Osteoblast (primary cell): ENCODE measurements around the gene SLC9A7. TPM values are rescaled to one million over a fixed set of nuclear protein-coding genes. Genes with fewer than 3 reads are reported as not detected.

Experiments
- DNase-seq: peaks from one replicate; pipeline ENCODE4 v3.0.0; 2011; ENCODE audit warnings: low spot score, mixed read lengths; ENCODE audit not compliant: insufficient read length; ENCODE audit errors: missing footprints
- H2AFZ ChIP-seq: 2 replicates; pipeline ENCODE4 v1.6.0; 2011; ENCODE audit warnings: mild to moderate bottlenecking, low read length
- H3K27ac ChIP-seq: 2 replicates; pipeline ENCODE4 v1.5.1; 2011; ENCODE audit warnings: mild to moderate bottlenecking, low read depth, low read length, moderate library complexity
- H3K27me3 ChIP-seq: 2 replicates; pipeline ENCODE4 v1.6.0; 2012; ENCODE audit warnings: mild to moderate bottlenecking, control low read depth, inconsistent platforms, low read length, moderate library complexity; ENCODE audit not compliant: insufficient read depth
- H3K36me3 ChIP-seq: 2 replicates; pipeline ENCODE4 v1.5.1; 2011; ENCODE audit warnings: mild to moderate bottlenecking, low read length, control low read depth, moderate library complexity; ENCODE audit not compliant: insufficient read depth
- H3K4me1 ChIP-seq: 2 replicates; pipeline ENCODE4 v1.5.1; 2011; ENCODE audit warnings: mild to moderate bottlenecking, low read length, control low read depth, moderate library complexity; ENCODE audit not compliant: insufficient read depth
- H3K4me2 ChIP-seq: 2 replicates; pipeline ENCODE4 v1.6.0; 2011; ENCODE audit warnings: mild to moderate bottlenecking, low read length; ENCODE audit not compliant: insufficient read depth
- H3K4me3 ChIP-seq: fragments of 200-600 bp; sonication (generic); 3 replicates; pipeline ENCODE4 v1.5.1; 2012; ENCODE audit warnings: mild to moderate bottlenecking, low read length, inconsistent platforms; ENCODE audit not compliant: insufficient read depth
- H3K79me2 ChIP-seq: 2 replicates; pipeline ENCODE4 v1.6.0; 2012; ENCODE audit warnings: mild to moderate bottlenecking, low read length, control low read depth, inconsistent platforms; ENCODE audit not compliant: insufficient read depth
- H3K9me3 ChIP-seq: 2 replicates; pipeline ENCODE4 v1.5.1; 2011; ENCODE audit warnings: low read depth, low read length, control low read depth
- H4K20me1 ChIP-seq: 2 replicates; pipeline ENCODE4 v1.6.0; 2012; ENCODE audit warnings: mild to moderate bottlenecking, low read length, control low read depth; ENCODE audit not compliant: insufficient read depth
- CTCF ChIP-seq: IDR thresholded peaks from 2 replicates; pipeline ENCODE4 v1.5.1; 2011; ENCODE audit warnings: mild to moderate bottlenecking, low read depth, low read length, moderate library complexity; ENCODE audit errors: extremely low read depth
- small RNA-seq: library from RNA; depleted of rRNA; stranded (forward); fragments of <200 nt; gene quantifications from one replicate; pipeline ENCODE3, GENCODE V24; 2012
- total RNA-seq: library from RNA; depleted of rRNA; stranded (reverse); fragments of >200 nt; gene quantifications from 2 replicates; pipeline ENCODE4 v1.2.3, GENCODE V29; 2012

SLC9A7 gene
- total RNA-seq, 1 donor, result 42.0 TPM

GRCh38 chrX:46554942-46555341, 204.0 kb downstream of the SLC9A7 start:
- peak; percentile 92 for DNase-seq
- peaks cover 3% of the 10 kb centered on the region for H3K79me2 ChIP-seq
- no peaks in the 10 kb centered on the region for H4K20me1 ChIP-seq
- H3K4me3 ChIP-seq, result no peak overlapping the region
- TF ChIP-seq CTCF, result peak; percentile 42
- H3K27me3 ChIP-seq, result no peaks in the 10 kb centered on the region
- no peaks in the 10 kb centered on the region for H3K36me3 ChIP-seq
- no peaks in the 10 kb centered on the region for H3K9me3 ChIP-seq
- no peak overlapping the region for H3K27ac ChIP-seq
- peaks cover 3% of the 10 kb centered on the region for H3K4me1 ChIP-seq
- H2AFZ ChIP-seq, result no peak overlapping the region
- H3K4me2 ChIP-seq, result no peak overlapping the region

- H3K9me3 ChIP-seq, result no peaks in the 10 kb centered on the region
- TF ChIP-seq CTCF, result no peak
Observed at GRCh38 chrX:46553935-46554334, 205.0 kb downstream of the SLC9A7 start.

GRCh38 chrX:46551494-46552128, 207.3 kb downstream of the SLC9A7 start:
- Histone ChIP-seq H3K27me3 (no peaks in the 10 kb centered on the region), H4K20me1 (no peaks in the 10 kb centered on the region), H2AFZ (no peak overlapping the region), H3K9me3 (no peaks in the 10 kb centered on the region), H3K4me3 (no peak overlapping the region), H3K36me3 (no peaks in the 10 kb centered on the region), H3K4me1 (peaks cover 17% of the 10 kb centered on the region), H3K4me2 (no peak overlapping the region), H3K27ac (peak overlapping the region; percentile 61), H3K79me2 (peaks cover 24% of the 10 kb centered on the region)
- DNase-seq, result no peak
- TF ChIP-seq CTCF, result no peak

More at GRCh38 chrX:46553935-46554334, 205.0 kb downstream of the SLC9A7 start:
- Histone ChIP-seq H2AFZ (no peak overlapping the region), H3K27ac (no peak overlapping the region), H3K4me2 (no peak overlapping the region), H3K79me2 (peaks cover 11% of the 10 kb centered on the region), H3K27me3 (no peaks in the 10 kb centered on the region), H3K4me3 (no peak overlapping the region), H3K4me1 (peaks cover 3% of the 10 kb centered on the region), H3K36me3 (no peaks in the 10 kb centered on the region), H4K20me1 (no peaks in the 10 kb centered on the region)
- no peak for DNase-seq

- no peak overlapping the region for H3K4me2 ChIP-seq
- H3K79me2 ChIP-seq, result peaks cover 36% of the 10 kb centered on the region
- no peak overlapping the region for H3K27ac ChIP-seq
- H3K4me1 ChIP-seq, result peaks cover 22% of the 10 kb centered on the region
- H4K20me1 ChIP-seq, result no peaks in the 10 kb centered on the region
- H3K4me3 ChIP-seq, result no peak overlapping the region
- H3K36me3 ChIP-seq, result no peaks in the 10 kb centered on the region
- no peaks in the 10 kb centered on the region for H3K9me3 ChIP-seq
- H3K27me3 ChIP-seq, result no peaks in the 10 kb centered on the region
- no peak for TF ChIP-seq CTCF
- no peak overlapping the region for H2AFZ ChIP-seq
- no peak for DNase-seq
Observed at GRCh38 chrX:46549914-46550313, 209.0 kb downstream of the SLC9A7 start.

Small RNAs within 50 kb of the gene (small RNA-seq; reads per million reads assigned to genes)
- not detected for gene RF00017

Other genes starting within 250 kb of the SLC9A7 start
- 4.7 and 5.6 TPM in 2 replicates for gene ZNF674, start 213.7 kb downstream of the SLC9A7 start, total RNA-seq
- 6.5 and 8.0 TPM in 2 replicates for gene CHST7, start 185.4 kb downstream of the SLC9A7 start, total RNA-seq
- gene RP2, start 77.9 kb upstream of the SLC9A7 start, total RNA-seq, result 18.6 and 19.5 TPM in 2 replicates
- gene JADE3, start 153.3 kb upstream of the SLC9A7 start, total RNA-seq, result 4.7 and 5.0 TPM in 2 replicates